GM19238 (cell line): Measurements from ENCODE around the gene SLC4A3.
"Not testable (repeated sequence)": the region's sequence is repeated elsewhere in the genome, so short reads cannot be mapped to it uniquely, and the experiment has no call there.

Experiments
- DNase-seq: peaks from one replicate; pipeline ENCODE4 v3.0.0; 2011; ENCODE audit warnings: low spot score; ENCODE audit not compliant: insufficient read length

Gene SLC4A3

DNA sequence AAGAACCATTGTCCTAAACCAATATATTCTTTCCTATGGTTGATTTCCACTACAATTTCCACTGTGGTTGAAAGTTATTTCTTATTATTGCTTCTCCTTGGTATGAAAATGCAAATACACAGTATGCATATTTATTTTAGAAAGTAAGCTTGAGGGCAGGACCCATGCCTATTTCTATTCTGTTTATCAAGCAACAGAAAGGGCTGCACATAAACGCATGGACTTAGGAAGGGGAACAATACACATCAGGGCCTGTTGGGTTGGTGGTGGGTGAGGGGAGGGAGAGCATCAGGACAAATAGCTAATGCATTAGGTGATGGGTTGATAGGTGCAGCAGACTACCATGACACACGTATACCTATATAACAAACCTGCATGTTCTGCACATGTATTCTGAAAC, 20.7 kb downstream of the SLC4A3 start:
- DNase-seq: no peak

DNA sequence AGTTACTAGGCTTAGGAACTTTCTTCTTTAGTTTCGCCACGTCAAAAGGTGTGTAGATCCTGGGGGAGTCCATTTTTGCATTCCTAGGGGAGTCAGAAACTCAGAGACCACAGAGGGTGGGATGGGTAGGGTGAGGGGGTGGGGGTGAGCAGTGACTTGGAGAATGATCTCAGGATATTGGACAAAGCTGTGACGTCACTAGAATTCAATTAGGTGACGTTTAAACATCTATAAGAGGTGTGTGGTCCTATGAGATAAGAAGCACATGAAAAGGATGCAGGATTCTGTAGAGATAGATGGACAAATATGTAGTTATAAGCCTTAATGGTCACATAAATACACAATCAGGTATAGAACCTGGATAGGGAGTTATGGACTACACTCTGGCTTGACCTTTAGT, 21.5 kb downstream of the SLC4A3 start:
- DNase-seq: no peak

DNA sequence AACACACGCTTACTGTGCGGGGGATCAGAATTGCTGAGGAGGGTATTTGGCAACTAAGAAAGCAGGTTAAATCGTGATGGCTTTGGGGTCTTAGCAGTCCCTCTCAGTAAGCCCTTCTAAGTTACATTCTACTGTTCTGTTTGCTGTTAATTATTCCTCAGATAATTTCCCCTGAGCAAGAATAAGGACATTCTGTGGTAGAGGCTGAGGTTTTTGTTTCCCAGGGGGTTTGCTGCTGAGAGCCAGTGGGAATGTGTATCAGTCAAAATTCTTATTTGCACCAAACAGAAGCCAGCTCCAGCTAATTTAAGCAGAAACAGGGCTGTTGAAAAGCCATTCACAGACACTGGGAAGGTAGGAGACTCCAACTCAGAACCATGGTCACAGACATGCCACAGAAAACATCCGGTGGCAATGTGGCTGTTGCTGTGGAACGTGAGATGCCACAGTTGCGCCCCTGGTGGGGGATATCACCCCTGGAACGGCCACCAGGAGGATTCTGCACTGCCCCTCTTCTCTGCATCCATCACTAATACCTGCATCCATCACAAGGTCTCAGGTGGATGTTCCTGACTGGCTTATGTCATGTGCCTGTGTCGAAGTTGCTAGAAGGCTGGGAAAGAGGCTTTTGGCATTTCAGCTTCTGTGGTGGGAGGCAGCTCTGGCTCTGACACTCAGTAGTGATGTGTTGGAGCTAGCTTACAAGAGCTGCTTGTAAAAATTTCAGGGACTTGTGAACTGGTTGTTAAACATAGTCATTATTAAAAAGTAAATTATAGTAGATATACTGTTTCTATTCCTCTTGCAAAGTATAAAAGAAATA, 23.2 kb downstream of the SLC4A3 start:
- no peak for DNase-seq

DNA sequence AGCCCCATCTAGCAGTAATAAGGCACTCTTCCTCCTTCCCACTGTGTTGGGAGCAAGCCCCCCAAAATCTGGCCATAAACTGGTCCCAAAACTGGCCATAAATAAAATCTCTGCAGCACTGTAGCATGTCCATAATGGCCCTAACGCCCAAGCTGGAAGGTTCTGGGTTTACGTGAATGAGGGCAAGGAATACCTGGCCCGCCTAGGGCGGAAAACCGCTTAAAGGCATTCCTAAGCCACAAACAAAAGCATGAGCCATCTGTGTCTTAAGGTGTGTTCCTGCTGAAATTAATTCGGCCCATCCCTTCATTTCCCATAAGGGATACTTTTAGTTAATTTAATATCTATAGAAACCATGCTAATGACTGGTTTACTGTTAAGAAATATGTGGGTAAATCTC, 24.2 kb downstream of the SLC4A3 start:
- not testable (repeated sequence) for DNase-seq

DNA sequence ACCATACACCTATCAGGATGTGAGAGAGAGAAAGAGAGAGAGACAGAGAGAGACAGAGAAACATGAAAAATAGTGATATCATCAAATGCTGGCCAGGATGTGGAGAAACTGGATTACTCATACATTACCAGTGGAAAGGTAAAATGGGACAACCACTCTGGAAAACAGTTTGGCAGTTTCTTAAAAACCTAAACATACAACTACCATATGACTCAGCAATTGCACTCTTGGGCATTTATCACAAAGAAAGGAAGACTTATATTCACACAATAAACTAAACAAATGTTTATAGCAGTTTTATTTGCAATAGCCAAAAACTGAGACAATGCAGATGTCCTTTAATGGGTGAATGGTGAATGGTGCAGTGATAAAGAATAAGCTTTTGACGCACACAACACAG, 29.1 kb downstream of the SLC4A3 start:
- DNase-seq: no peak

DNA sequence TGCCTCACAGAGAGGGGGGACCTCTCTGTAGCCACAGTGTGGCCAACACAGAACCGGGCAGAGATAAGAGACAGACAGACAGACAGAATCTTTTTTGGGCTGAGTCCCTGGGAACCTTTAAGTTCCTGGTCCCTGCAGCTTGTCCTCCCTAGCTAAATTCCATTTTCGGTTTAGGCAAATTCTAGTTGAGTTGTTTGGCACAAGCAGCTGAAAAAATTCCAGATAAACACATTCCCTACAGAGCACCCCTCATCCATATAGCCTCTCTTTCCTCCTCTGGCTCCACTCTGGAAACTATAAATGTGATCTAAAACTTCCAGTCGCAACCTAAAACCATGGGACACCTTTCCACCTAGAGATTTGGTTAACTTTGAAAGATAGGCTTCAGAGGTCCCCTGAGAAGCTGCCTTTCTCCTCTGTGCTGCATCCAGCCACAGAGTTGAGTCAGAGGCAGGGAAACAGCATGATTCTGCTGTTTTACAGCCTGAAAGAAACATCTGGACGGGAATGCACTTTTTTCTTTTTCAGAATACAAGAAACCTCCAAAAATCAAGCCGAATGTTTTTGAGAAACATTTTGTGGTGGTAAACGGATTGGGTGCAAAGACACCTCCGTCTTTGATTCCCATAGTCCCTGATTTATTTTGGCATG, 30.9 kb downstream of the SLC4A3 start:
- DNase-seq: no peak

DNA sequence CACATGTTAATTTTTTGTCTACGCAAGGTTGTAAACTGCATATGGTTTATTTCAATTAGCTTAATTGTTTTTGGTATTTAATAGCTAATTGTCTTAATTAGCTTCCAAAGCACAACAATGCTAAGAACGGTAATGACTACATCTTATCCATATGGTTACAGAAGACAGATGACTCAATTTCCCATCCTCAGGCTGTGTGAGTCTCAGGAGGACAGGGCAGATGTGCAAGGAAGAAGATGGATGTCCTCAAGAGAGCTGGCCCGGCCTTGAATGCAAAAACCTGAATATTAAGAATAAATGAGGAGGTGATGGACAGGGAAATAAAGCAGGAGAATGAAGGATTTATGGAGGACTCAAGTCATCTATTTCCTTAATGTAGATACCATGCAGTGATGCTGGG, 31.4 kb downstream of the SLC4A3 start:
- DNase-seq: no peak

DNA sequence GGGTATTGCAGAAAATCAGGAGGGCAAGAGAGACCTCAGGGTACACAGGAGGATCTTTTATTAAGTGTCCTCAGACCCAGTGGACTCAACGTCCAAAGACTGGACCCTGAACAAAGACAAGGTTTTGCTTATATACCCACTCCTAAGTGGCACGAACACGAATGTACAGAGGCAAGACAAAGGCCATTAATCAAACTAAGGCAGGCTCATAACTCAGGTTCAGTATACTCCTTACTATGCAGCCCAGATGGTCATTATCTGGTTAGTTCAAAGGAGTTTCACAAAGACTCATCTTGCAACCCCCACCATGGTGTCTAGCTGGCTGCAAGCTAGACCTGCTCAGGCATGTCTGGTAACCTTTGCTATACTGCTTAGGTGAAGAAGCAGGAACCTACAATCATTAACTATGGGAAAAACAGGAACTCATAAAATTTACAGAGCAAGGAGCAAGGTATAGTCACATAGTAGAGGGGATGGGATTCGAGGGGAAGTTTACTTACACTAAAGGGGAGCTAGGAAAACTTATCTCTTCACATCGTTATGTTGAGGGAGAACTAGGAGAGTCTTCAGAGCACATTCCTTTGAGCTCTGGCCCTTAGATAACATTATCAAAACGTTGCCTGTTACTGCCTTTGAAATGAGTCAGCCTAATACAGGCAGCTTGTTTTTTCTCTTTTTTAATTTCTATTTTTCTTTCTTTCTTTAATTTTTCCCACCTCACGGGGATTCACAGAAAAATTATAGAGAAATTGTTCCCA, 33.9 kb downstream of the SLC4A3 start:
- DNase-seq: no peak

DNA sequence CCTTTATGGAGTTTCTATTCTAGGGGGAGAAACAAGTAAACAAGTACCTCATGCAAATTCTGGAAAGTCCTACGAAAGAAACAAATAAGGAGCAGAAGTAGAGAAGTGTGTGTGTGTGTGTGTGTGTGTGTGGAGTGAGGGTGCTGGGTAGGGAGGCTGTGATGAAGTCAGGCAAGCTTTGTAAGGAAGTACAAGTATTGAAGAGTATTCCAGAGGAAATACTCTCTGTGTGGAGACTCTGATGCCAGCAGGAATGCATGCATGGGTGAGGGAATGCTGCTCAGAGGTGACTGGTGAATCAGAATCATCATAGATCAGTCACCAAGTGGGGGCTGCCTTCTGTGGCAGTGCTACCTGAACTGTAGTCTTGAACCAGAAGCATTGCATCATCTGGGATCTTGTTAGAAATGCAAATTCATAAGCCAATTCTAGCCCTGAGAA, 34.5 kb downstream of the SLC4A3 start:
- no peak for DNase-seq

DNA sequence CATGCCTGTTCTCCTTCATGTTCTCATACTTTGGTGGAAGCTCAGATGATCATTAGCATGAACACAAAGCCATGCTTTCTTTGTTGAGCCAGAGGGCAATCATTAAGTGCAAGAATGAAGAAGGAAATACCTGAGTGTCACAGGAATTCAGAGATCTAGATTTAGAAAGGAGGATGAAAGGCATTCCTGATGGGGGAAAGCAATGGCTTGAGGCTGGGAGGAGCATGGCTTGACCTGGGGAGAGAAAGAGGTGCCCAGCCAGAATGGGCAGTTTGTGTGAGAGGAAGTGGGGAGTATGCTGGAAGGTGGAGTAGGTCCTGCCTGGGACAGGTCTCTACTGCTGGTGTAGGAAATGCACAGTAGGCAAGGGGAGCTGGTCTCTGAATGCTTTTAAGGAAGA, 35.1 kb downstream of the SLC4A3 start:
- no peak for DNase-seq

DNA sequence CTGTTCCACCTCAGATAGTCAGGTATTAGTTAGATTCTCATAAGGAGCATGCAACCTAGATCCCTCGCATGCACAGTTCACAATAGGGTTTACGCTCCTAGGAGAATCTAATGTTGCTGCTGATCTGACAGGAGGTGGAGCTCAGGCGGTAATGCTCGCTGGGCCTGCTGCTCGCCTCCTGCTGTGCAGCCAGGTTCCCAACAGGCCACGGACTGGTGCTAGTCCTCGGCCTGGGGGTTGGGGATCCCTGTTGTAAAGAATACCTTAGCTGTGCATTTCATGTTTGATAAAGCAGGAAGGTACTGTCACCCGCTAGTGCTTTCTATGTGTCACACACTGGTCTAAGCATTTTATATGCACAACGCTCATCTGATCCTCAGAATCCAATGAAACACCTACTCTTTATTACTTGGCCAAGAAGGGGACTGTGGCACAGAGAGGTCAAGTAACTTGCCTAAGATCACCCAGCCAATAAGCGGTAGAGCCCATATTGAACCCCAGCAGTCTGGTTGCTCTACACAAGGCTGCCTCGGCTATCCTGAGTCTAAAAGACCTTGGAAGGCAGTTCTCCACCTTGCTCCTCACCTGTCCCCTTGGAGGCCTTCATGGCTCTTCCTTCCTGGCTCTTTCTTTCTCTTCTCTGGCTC, 35.8 kb downstream of the SLC4A3 start:
- no peak for DNase-seq

DNA sequence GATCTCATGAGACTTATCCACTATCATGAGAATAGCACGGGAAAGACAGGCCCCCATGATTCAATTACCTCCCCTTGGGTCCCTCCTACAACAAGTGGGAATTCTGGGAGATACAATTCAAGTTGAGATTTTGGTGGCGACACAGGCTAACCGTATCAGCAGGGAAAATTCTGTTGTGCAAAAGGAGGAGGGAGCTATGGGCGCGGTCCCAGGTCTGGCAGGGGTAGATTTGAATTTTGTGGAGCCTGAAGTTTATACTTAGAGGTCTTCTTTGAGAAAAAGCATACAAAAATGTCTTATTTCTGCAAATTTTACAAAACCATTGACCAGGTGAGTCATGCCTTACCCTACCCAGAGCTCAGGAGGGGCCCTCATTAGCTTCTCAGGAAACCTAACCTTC, 36.6 kb downstream of the SLC4A3 start:
- no peak for DNase-seq

DNA sequence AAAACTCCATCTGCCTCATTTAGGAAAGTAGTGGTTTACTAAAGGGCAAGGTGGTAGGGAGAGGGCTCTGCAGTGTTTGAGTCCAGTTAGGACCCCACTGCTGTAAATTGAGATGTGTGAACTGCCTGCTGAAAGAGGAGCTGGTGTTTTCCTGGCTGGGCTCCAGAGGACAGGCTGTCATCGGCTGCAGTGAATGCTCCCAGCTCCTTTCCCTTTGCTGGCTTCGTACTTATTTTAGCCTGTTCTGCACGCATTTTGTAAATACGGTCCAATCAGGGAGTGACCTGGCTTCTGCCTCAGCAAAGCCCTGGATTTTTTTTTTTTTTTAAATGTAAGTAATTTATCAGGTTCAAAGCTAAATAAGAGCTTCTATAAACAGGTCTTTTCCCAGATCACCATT, 37.5 kb downstream of the SLC4A3 start:
- DNase-seq: no peak

DNA sequence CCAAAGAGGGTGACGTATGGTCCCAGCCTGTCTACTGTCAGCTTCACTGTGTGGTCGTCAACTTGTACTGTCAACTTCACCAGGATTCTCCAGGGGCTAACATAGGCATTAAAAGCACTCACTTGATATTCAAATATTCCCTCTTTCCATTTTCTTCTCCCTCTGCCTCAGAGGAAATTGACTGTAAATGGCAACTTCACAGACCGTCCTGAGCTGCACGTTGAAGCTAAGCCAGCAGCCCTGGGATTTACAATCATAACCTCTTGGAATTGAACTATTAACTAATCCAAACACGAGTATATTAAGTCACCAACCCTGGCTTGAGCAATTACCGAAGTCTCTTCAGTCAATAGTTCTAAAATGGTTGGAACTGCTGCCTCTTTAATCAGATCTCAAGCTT, 38.5 kb downstream of the SLC4A3 start:
- DNase-seq: no peak

DNA sequence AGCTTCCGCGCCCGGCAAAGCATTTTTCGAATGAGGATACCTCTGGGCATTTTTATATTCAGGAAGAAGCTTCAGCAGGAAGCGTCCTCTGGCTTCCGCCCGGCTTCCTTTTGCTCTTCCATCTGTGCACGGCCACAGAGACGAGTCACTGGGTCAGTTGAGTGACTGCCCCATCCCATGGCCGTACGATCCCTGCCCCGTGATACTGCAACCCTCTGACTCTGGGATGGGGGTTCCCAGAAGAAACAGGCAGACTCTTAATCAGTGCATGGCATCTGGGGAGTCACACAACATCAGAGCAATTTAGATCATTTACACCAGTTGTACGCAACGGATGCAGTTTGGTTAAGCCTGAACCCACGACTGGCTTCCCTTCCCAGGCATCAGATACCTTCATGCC, 40.9 kb downstream of the SLC4A3 start:
- DNase-seq: no peak

DNA sequence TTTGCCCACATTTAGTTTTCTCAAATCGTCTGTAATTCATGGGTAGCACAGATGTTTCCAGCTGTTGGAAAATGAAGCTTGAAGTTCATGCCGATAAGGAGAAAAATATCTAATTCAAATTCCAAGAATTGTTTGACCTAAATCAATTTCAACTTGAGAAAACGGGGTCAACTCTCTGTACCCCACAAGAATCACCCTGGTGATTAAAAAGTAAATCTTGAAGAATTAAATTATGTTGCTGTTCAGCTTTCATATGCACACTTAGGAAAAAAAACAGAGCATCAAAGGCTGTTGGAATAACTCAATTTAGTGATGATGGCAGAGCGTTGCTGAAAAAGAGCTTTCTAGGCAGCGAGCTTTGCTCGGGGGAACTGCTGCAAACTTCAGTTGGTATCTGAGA, 43.0 kb downstream of the SLC4A3 start:
- DNase-seq: no peak

DNA sequence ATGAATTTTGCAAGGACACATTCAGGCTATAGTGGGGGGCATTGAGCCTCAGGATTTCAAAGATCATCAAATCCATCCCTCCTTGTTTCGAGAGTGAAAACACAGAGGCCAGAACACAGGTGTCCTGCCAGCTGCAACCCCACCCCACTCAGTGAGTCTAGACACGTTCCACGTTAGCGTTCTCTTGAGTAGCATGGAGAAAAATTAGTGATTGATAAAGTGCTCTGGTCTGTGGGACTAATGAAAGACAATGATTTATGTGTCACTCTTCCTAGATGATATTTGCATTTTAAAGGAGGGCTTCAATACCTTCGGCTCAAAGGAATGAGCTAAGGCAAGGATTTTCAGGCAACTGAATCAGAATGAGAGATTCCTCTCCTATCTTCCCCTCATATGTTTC, 43.8 kb downstream of the SLC4A3 start:
- no peak for DNase-seq

DNA sequence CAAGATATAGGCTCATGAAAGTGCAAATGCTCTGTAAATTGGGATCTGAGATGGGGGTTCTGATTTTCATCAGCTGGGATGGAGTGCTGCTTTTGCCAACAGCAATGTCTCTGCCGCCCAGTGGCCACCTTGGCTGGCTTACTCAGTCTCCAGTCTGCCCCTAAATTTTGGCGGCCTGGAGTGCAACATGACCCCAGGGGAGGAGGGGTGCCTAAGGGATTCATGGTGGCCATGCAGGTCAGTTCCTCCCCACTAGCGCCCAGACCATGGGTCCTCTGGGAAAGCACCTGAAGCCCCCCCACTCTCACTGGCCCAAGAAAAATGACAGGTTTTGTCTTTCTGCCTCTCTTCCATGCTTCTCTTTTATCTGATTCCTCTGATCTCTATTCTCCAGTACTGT, 45.0 kb downstream of the SLC4A3 start:
- DNase-seq: no peak

DNA sequence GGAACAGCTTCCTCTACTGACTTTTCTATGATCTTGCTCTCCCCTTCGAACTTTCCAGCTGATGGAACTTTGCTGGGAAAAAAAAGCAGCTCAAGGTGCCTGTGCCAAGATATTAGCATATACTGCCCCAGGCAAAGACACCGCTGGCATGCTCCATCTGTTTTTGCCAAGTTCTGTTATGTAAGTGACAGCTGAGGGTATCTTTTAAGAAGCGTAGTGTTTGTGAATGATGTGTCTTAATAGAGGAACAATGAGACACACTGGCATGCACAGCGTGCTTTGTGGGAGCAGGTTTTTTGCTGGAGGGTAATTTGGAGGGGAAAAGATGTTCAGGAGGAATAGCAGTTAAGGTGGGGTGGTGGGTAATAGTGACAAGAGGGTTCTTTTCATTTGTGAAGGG, 47.8 kb downstream of the SLC4A3 start:
- no peak for DNase-seq

DNA sequence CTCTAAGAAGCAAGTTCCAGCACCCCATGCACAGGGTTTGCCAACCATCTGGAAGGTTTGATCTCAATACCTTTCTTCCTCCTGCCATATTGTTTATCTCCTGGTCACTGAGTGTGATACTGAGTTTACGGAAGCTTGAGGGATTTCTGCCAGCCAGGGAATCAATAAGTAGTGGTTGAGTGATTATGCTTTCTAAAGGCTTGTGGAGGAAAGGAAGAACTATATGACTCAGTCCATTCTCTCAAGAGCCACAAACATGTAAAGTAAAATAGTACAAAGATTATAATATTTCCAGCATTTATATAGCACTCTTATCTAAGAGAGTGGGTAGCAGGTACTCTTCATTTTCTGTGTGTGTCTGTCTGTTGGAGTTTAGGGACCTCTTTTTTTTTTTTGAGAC, 49.2 kb downstream of the SLC4A3 start:
- DNase-seq: no peak

DNA sequence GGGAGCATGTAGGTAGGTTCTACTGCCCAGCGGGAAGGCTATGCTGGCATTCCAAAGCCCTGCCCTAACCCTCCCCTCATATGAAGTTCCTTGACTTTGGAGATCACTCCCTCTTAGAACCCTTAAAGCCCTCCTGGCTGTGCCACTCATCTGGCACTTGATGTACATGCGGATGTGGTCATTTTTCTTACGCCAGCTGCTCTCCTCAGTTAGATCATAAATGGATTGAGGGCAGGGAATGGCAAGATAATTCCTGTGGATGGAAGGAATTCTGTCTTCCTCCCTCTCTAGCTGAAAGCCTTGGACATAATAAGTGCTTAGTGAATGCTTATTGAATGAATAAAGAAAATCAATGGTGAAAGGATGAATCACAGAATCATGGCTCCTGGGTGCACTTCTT, 51.6 kb downstream of the SLC4A3 start:
- no peak for DNase-seq

DNA sequence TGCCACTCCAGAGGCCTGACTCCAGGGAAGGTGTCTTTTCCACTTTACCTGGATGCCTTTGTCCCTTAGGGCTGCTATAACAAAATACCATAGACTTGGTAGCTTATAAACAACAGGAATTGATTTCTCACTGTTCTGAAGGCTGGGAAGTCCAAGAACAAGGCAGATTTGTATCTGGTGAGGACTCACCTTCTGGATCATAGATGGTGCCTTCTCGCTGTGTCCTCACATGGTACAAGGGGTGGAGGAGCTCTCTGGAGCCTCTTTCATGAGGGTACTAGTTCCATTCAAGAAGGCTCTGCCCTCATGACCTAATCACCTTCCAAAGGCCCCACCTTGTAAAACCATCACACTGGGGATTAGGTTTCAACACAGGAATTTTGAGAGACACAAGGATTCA, 52.1 kb downstream of the SLC4A3 start:
- no peak for DNase-seq
